Measurements from ENCODE around the gene MED27. TPM values are rescaled to one million over a fixed set of nuclear protein-coding genes. Genes with fewer than 3 reads are reported as not detected.

The MED27 gene
- total and polyA plus RNA-seq, 9 of the 15 experiments (the other 6 are each of a cell fraction or from before 2014, with no cell fraction given): 24.4 to 91.0 (median 36.1) TPM

DNA sequence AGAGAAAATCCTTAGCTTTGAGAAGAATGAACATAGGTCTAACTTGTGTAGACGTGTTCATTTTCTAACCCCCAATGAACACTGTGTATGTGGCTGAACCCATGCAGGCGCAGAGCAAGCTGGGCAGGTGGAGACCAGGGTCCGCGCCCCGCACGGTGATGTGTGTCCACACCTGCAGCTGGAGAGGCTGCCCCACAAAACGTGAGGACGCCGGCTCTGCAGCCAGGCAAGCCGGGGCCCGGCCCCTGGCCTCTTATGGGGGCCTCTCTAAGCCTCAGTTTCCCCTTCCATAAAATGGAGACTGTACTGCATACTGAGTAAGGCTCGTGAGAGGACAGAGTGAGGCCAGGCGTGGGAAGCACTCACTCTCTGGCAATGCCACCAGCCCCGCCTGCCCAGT is 215.1 kb downstream of the MED27 start:
- ChIA-PET CTCF (ENCODE audit: low intra/inter-chr PET ratio) (no interaction called here), POLR2A (interaction anchor here (1.3 kb wide), 1 partner anchor 11 kb away, joined by 4 read pairs; no protein-coding TSS in a partner anchor)
- TF ChIP-seq CEBPZ (IDR thresholded peaks at IDR 0.05; ENCODE audit: borderline replicate concordance, low read depth, low read length): no peak
- TF ChIP-seq NR2C1 (IDR thresholded peaks at IDR 0.05): no peak
- no peak for TF ChIP-seq NR2C1 (tag; IDR thresholded peaks at IDR 0.05)
- no peak for TF ChIP-seq GTF2F1 (IDR thresholded peaks at IDR 0.05; ENCODE audit: low read depth, low read length)
- TF ChIP-seq ZC3H11A (IDR thresholded peaks at IDR 0.05; ENCODE audit: low read depth, low read length): no peak
- no peak for TF ChIP-seq ETS1 (conservative IDR thresholded peaks at IDR 0.05; ENCODE audit: control insufficient read depth, low read depth, low read length)
- no peak for TF ChIP-seq FOXK2 (conservative IDR thresholded peaks at IDR 0.05 in 1 of 2, IDR thresholded peaks at IDR 0.05 in 1 of 2; ENCODE audit: low read depth in 2 of 2)
- TF ChIP-seq PYGO2 (tag; IDR thresholded peaks at IDR 0.05): no peak
- TF ChIP-seq TAL1 (IDR thresholded peaks at IDR 0.05): no peak
- TF ChIP-seq RBM14 (IDR thresholded peaks at IDR 0.05; ENCODE audit: borderline replicate concordance, insufficient read depth, low read depth, low read length): no peak
- no peak for TF ChIP-seq TRIM24 (IDR thresholded peaks at IDR 0.05)
- TF ChIP-seq, protein P1, sequence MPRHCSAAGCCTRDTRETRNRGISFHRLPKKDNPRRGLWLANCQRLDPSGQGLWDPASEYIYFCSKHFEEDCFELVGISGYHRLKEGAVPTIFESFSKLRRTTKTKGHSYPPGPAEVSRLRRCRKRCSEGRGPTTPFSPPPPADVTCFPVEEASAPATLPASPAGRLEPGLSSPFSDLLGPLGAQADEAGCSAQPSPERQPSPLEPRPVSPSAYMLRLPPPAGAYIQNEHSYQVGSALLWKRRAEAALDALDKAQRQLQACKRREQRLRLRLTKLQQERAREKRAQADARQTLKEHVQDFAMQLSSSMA (CRISPR knock-in tag; IDR thresholded peaks at IDR 0.05): no peak
- no peak for TF ChIP-seq NFE2L1 (tag; IDR thresholded peaks at IDR 0.05; ENCODE audit: borderline replicate concordance, low read depth)
- no peak for TF ChIP-seq ZNF507 (tag; conservative IDR thresholded peaks at IDR 0.05)
- no peak for TF ChIP-seq FOXA3 (CRISPR knock-in tag; conservative IDR thresholded peaks at IDR 0.05 in 1 of 2, IDR thresholded peaks at IDR 0.05 in 1 of 2)
- no peak for TF ChIP-seq TCFL5 (CRISPR knock-in tag; conservative IDR thresholded peaks at IDR 0.05)
- H3K4me1 ChIP-seq (replicated peaks in 1 of 2; ENCODE audit: control insufficient read depth in 2 of 2, insufficient read depth in 2 of 2, low read length in 2 of 2): no peaks in the 10 kb centered on the region
- no peak overlapping the region for H3K4me3 ChIP-seq
- no peak overlapping the region for H3K27ac ChIP-seq (ENCODE audit: extremely low read depth, low read depth, low read length)
- no peak overlapping the region for H2AFZ ChIP-seq (ENCODE audit: low read depth, low read length)
- no peak overlapping the region for H3K4me2 ChIP-seq (ENCODE audit: insufficient read depth, low read length)
- H4K20me1 ChIP-seq (replicated peaks; ENCODE audit: control insufficient read depth, insufficient read depth, low read length): peaks cover 4% of the 10 kb centered on the region; the same call in 1 of the 2 replicates
- ATAC-seq (no peak), DNase-seq (ENCODE audit: extremely low read depth in 1 of 4, low spot score in 3 of 4) (no peak), FAIRE-seq (no peak)
- BruUV-seq (replicated peaks): no TSS peak
- 75% methylated on average over 12 of the region's 14 CpGs for WGBS (ENCODE audit: insufficient coverage, low coverage, missing lambda C conversion rate)
- H3K9ac ChIP-seq (ENCODE audit: insufficient read depth in 1 of 2, low read depth in 2 of 2, low read length in 2 of 2): no peak overlapping the region
- in situ Hi-C loops (cut with MboI) (no loop called here), intact Hi-C loops (cut with micrococcal nuclease) (no loop called here)
- H3K9me1 ChIP-seq (ENCODE audit: control insufficient read depth, insufficient read depth, low read length): no peaks in the 10 kb centered on the region
- peaks cover 10% of the 10 kb centered on the region; the same call in 2 of the 3 replicates for H3K36me3 ChIP-seq (ENCODE audit: control insufficient read depth, insufficient read depth, low read length)
- no peaks in the 10 kb centered on the region for H3K9me3 ChIP-seq (replicated peaks; ENCODE audit: control insufficient read depth, insufficient read depth, low read depth, low read length)
- no peaks in the 10 kb centered on the region for H3K79me2 ChIP-seq (ENCODE audit: control insufficient read depth, insufficient read depth, low read length)
- H3K27me3 ChIP-seq (ENCODE audit: control insufficient read depth in 2 of 2, insufficient read depth in 2 of 2, low read length in 2 of 2): no peaks in the 10 kb centered on the region

Measured in K562 (cell line).